HL-60 (cell line): Measurements from ENCODE around the gene TBC1D22A.

Experiments
- DNase-seq, 2 experiments: peaks; one replicate each; pipeline ENCODE4 v3.0.0-alpha.2; 2010 to 2020; ENCODE audit warnings: low read depth in 1 of 2, low spot score in 1 of 2
- H3K27ac ChIP-seq: fragments of 250-450 bp; sonication (Bioruptor Pico); replicated peaks from 2 replicates; pipeline ENCODE4 v1.5.1; 2020; ENCODE audit warnings: mild to moderate bottlenecking, moderate library complexity
- H3K27me3 ChIP-seq: fragments of 250-450 bp; sonication (Bioruptor Pico); 2 replicates; pipeline ENCODE4 v1.5.1; 2021; ENCODE audit warnings: mild to moderate bottlenecking, moderate library complexity; ENCODE audit not compliant: insufficient read depth, poor library complexity, severe bottlenecking
- H3K4me3 ChIP-seq: replicated peaks from 2 replicates; pipeline ENCODE4 v1.5.1; 2011; ENCODE audit warnings: mild to moderate bottlenecking, control low read depth, low read length; ENCODE audit not compliant: insufficient read depth
- GABPA ChIP-seq: IDR thresholded peaks from 2 replicates; pipeline ENCODE4 v1.6.1; 2012; ENCODE audit warnings: low read depth
- POLR2AphosphoS5 ChIP-seq: IDR thresholded peaks from 2 replicates; pipeline ENCODE4 v1.6.1; 2012; ENCODE audit warnings: low read depth
- SPI1 ChIP-seq: IDR thresholded peaks from 2 replicates; pipeline ENCODE4 v1.6.1; 2012; ENCODE audit warnings: low read depth, mild to moderate bottlenecking, borderline replicate concordance
- TF ChIP-seq, protein P1 (sequence below): IDR thresholded peaks from 2 replicates; pipeline ENCODE4 v1.6.1; 2012; ENCODE audit warnings: low read depth; ENCODE audit not compliant: insufficient replicate concordance
- TF ChIP-seq, protein P2 (sequence below): IDR thresholded peaks from one replicate; pipeline ENCODE4 v1.5.1; 2011; ENCODE audit warnings: low read length, control low read depth, inconsistent platforms; ENCODE audit not compliant: insufficient read depth

TBC1D22A gene

DNA sequence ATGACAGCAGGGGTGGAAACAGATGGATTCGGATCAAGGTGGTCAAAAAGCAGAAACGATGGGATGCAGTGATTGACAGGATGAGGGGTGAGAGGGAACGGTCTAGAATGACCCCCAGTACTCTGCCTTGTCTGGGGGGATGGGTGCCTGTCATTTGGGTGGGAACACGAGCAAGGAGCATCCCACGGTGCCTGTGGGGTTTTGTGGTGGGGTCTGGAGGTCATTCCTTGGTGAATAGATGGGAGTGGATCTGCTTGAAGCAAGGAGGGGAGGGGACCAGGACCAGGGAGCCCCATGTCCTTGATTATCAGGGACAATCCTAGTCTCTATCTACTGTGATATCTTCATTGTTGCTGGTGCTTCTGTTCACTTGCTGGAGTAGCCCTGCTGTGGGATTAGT is 16.3 kb upstream of the TBC1D22A start:
- no peak overlapping the region for H3K4me3 ChIP-seq
- H3K27me3 ChIP-seq: no peaks in the 10 kb centered on the region
- no peak for DNase-seq
- TF ChIP-seq, protein P1, sequence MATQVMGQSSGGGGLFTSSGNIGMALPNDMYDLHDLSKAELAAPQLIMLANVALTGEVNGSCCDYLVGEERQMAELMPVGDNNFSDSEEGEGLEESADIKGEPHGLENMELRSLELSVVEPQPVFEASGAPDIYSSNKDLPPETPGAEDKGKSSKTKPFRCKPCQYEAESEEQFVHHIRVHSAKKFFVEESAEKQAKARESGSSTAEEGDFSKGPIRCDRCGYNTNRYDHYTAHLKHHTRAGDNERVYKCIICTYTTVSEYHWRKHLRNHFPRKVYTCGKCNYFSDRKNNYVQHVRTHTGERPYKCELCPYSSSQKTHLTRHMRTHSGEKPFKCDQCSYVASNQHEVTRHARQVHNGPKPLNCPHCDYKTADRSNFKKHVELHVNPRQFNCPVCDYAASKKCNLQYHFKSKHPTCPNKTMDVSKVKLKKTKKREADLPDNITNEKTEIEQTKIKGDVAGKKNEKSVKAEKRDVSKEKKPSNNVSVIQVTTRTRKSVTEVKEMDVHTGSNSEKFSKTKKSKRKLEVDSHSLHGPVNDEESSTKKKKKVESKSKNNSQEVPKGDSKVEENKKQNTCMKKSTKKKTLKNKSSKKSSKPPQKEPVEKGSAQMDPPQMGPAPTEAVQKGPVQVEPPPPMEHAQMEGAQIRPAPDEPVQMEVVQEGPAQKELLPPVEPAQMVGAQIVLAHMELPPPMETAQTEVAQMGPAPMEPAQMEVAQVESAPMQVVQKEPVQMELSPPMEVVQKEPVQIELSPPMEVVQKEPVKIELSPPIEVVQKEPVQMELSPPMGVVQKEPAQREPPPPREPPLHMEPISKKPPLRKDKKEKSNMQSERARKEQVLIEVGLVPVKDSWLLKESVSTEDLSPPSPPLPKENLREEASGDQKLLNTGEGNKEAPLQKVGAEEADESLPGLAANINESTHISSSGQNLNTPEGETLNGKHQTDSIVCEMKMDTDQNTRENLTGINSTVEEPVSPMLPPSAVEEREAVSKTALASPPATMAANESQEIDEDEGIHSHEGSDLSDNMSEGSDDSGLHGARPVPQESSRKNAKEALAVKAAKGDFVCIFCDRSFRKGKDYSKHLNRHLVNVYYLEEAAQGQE: no peak
- TF ChIP-seq, protein P2, sequence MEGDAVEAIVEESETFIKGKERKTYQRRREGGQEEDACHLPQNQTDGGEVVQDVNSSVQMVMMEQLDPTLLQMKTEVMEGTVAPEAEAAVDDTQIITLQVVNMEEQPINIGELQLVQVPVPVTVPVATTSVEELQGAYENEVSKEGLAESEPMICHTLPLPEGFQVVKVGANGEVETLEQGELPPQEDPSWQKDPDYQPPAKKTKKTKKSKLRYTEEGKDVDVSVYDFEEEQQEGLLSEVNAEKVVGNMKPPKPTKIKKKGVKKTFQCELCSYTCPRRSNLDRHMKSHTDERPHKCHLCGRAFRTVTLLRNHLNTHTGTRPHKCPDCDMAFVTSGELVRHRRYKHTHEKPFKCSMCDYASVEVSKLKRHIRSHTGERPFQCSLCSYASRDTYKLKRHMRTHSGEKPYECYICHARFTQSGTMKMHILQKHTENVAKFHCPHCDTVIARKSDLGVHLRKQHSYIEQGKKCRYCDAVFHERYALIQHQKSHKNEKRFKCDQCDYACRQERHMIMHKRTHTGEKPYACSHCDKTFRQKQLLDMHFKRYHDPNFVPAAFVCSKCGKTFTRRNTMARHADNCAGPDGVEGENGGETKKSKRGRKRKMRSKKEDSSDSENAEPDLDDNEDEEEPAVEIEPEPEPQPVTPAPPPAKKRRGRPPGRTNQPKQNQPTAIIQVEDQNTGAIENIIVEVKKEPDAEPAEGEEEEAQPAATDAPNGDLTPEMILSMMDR: no peak
- no peak for TF ChIP-seq SPI1
- no peak for TF ChIP-seq GABPA
- no peak for TF ChIP-seq POLR2AphosphoS5
- H3K27ac ChIP-seq: no peak overlapping the region

DNA sequence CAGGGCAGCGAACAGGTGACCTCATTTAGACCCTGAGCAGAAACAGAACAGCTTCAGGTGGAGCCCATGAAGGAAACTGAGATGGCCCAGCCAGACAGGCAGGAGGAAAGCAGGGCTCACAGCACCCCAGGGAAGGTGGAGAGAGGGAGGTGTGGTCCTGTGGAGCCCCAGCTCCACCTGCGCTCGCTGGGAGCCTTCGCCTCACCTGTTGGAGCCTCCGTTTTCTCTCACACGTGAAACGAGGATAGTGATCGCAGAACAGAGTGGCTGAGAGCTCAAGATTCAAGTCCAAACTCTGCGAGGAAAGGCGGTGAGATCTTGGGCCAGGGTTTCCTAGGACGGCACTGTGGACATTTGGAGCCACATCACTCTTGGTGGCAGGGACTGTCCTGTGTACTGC is 15.8 kb upstream of the TBC1D22A start:
- no peaks in the 10 kb centered on the region for H3K27me3 ChIP-seq
- H3K4me3 ChIP-seq: no peak overlapping the region
- H3K27ac ChIP-seq: no peak overlapping the region
- TF ChIP-seq, protein P2: no peak
- no peak for TF ChIP-seq SPI1
- TF ChIP-seq, protein P1: no peak
- no peak for TF ChIP-seq POLR2AphosphoS5
- TF ChIP-seq GABPA: no peak
- no peak for DNase-seq

DNA sequence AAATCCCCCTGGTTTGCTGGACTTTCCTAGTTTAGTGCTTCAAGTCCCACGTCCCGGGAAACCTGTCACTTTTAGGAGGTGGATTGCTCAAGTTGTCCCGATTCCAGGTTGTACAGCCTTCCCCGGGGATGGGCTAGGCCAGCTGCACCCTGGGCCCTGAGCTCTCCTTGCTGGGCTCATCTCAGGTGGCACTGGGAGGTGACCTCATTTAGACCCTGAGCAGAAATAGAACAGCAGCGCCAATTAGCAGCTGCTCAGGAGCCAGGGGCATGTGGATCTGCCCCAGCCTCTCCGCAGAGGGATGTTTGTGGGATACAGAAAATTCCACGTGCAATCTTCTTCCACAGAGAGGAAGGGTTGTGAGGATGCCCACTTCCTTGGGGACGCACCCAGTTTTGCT is 14.8 kb upstream of the TBC1D22A start:
- no peak overlapping the region for H3K4me3 ChIP-seq
- DNase-seq: no peak
- TF ChIP-seq, protein P2: no peak
- TF ChIP-seq, protein P1: no peak
- TF ChIP-seq POLR2AphosphoS5: no peak
- TF ChIP-seq GABPA: no peak
- no peak for TF ChIP-seq SPI1

More for the DNA sequence above, 14.8 kb upstream of the TBC1D22A start:
- H3K27me3 ChIP-seq: no peaks in the 10 kb centered on the region
- H3K27ac ChIP-seq: no peak overlapping the region
